Measurements from ENCODE around the gene PSTK. TPM values are rescaled to one million over a fixed set of nuclear protein-coding genes. Genes with fewer than 3 reads are reported as not detected.

PSTK gene
- total and polyA plus RNA-seq, 9 of the 15 experiments (the other 6 are each of a cell fraction or from before 2014, with no cell fraction given) = 13.2 to 49.7 (median 18.9) TPM

DNA sequence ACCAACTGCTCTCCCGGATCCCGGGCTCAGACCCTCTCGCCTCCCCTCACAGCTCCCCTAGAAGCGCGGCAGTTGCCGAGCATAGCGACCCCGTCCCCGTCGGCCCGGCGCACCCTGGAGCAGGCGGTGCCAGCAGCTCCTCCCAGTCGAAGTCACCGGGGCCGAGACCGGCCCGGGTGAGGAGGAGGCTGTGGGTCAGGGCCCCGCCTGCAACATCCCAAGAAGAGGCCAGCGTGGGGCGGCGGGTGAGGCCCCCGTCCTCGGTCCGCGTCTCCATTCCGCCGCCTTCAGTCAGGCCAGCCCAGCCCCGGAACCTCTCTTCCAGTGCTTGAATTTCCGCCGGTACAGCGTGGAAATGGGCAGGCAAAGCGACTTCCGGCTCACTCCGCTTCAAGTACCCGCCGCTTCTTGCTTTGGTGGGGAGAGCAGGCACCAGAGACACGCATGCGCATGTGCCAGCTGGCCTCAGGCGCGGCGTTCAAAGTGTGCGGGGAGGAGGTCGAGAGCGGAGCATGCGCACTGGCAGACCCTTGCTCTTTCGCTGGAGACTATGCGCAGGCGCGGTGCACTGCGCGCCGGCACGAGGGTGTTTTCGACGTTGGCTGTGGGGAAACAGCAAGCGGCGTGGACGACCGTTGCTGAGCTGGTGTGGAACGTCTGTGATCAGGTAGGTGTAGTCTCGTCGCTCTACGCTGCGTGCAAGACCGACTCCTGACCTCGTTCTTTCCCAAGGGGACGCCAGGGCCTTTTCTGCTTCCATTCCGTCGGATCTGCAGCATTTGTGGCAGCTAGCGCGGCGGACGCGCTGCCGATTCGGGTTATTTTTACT is 26.1 kb upstream of the PSTK start, which contains the start of gene C10orf88 (continued):
- TF ChIP-seq ZNF639 (CRISPR knock-in tag; conservative IDR thresholded peaks at IDR 0.05 in 1 of 2, IDR thresholded peaks at IDR 0.05 in 1 of 2) = peak in 1 of 2 experiments; percentile 62; a peak in 1 of 4 replicates
- no peak for TF ChIP-seq HES1 (IDR thresholded peaks at IDR 0.05; ENCODE audit: low read depth)
- TF ChIP-seq, protein P1, sequence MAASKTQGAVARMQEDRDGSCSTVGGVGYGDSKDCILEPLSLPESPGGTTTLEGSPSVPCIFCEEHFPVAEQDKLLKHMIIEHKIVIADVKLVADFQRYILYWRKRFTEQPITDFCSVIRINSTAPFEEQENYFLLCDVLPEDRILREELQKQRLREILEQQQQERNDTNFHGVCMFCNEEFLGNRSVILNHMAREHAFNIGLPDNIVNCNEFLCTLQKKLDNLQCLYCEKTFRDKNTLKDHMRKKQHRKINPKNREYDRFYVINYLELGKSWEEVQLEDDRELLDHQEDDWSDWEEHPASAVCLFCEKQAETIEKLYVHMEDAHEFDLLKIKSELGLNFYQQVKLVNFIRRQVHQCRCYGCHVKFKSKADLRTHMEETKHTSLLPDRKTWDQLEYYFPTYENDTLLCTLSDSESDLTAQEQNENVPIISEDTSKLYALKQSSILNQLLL (CRISPR knock-in tag; IDR thresholded peaks at IDR 0.05; ENCODE audit: borderline replicate concordance) = no peak
- TF ChIP-seq PHF8 (IDR thresholded peaks at IDR 0.05; ENCODE audit: borderline replicate concordance, low read length) = peak; percentile 71; the same call in 1 of the 2 replicates
- TF ChIP-seq, protein P2, sequence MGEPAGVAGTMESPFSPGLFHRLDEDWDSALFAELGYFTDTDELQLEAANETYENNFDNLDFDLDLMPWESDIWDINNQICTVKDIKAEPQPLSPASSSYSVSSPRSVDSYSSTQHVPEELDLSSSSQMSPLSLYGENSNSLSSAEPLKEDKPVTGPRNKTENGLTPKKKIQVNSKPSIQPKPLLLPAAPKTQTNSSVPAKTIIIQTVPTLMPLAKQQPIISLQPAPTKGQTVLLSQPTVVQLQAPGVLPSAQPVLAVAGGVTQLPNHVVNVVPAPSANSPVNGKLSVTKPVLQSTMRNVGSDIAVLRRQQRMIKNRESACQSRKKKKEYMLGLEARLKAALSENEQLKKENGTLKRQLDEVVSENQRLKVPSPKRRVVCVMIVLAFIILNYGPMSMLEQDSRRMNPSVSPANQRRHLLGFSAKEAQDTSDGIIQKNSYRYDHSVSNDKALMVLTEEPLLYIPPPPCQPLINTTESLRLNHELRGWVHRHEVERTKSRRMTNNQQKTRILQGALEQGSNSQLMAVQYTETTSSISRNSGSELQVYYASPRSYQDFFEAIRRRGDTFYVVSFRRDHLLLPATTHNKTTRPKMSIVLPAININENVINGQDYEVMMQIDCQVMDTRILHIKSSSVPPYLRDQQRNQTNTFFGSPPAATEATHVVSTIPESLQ (CRISPR knock-in tag; IDR thresholded peaks at IDR 0.05) = peak; percentile 96
- TF ChIP-seq TRIM24 (IDR thresholded peaks at IDR 0.05) = peak in 1 of 2 experiments; percentile 94; a peak in 2 of 4 replicates
- TF ChIP-seq RBM25 (IDR thresholded peaks at IDR 0.05; ENCODE audit: low read depth, low read length, severe bottlenecking) = no peak
- peak; percentile 68; the same call in 1 of the 2 replicates for TF ChIP-seq CTBP1 (IDR thresholded peaks at IDR 0.05; ENCODE audit: borderline replicate concordance)
- TF ChIP-seq POLR2AphosphoS5 (IDR thresholded peaks at IDR 0.05; ENCODE audit: control insufficient read depth, insufficient read depth, low read depth, low read length) = peak; percentile 61; the same call in 1 of the 2 replicates
- TF ChIP-seq, protein P3, sequence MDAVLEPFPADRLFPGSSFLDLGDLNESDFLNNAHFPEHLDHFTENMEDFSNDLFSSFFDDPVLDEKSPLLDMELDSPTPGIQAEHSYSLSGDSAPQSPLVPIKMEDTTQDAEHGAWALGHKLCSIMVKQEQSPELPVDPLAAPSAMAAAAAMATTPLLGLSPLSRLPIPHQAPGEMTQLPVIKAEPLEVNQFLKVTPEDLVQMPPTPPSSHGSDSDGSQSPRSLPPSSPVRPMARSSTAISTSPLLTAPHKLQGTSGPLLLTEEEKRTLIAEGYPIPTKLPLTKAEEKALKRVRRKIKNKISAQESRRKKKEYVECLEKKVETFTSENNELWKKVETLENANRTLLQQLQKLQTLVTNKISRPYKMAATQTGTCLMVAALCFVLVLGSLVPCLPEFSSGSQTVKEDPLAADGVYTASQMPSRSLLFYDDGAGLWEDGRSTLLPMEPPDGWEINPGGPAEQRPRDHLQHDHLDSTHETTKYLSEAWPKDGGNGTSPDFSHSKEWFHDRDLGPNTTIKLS (IDR thresholded peaks at IDR 0.05; ENCODE audit: borderline replicate concordance, low read depth) = peak; percentile 85; the same call in 1 of the 2 replicates
- peak in 1 of 2 experiments; percentile 95; a peak in 2 of 3 replicates for TF ChIP-seq CBX3 (IDR thresholded peaks at IDR 0.05; ENCODE audit: borderline replicate concordance in 1 of 2, low read length in 2 of 2)
- TF ChIP-seq CC2D1A (IDR thresholded peaks at IDR 0.05) = peak; percentile 50; the same call in 1 of the 2 replicates
- TF ChIP-seq SNRNP70 (optimal IDR thresholded peaks at IDR 0.05; ENCODE audit: low read depth, low read length) = no peak
- no peak for TF ChIP-seq SRF (CRISPR knock-in tag; IDR thresholded peaks at IDR 0.05)
- no peak for TF ChIP-seq ZBTB1 (CRISPR knock-in tag; IDR thresholded peaks at IDR 0.05; ENCODE audit: borderline replicate concordance, low read depth)
- TF ChIP-seq ZNF197 (CRISPR knock-in tag; IDR thresholded peaks at IDR 0.05; ENCODE audit: low read depth) = no peak
- TF ChIP-seq POLR2A (conservative IDR thresholded peaks at IDR 0.05) = peak; percentile 76
- TF ChIP-seq KDM5B (IDR thresholded peaks at IDR 0.05; ENCODE audit: insufficient replicate concordance, low read depth, low read length) = peak; percentile 39
- no peak for TF ChIP-seq GATAD2B (IDR thresholded peaks at IDR 0.05; ENCODE audit: borderline replicate concordance)

Data from K562 (cell line).